HG02938 (cell line): ENCODE data around the gene CRBN.
A peak's percentile ranks its signal among the peaks of the same experiment; 100 is the strongest.

ENCODE experiments used
- ATAC-seq: cut with Tn5 transposase; IDR thresholded peaks from one replicate; pipeline ENCODE4 v1.9.1; 2021; ENCODE audit warnings: mild to moderate bottlenecking, moderate library complexity; ENCODE audit not compliant: unreplicated experiment

Gene CRBN

GRCh38 chr3:3179407-3180094, at the start of gene CRBN:
CRBN (minus strand) TSS chr3:3179691; CDS start chr3:3179687, 4 bp downstream.
- peak; percentile 97 for ATAC-seq

- no peak for ATAC-seq
These were observed 48.1 kb upstream of the CRBN start for GRCh38 chr3:3227640-3228039.

GRCh38 chr3:3221528-3221927, 42.0 kb upstream of the CRBN start:
- ATAC-seq, result no peak

- no peak for ATAC-seq
These were observed 36.9 kb upstream of the CRBN start for GRCh38 chr3:3216401-3216800.

GRCh38 chr3:3212781-3213440, 33.4 kb upstream of the CRBN start:
- ATAC-seq, result no peak

GRCh38 chr3:3209714-3210113, 30.2 kb upstream of the CRBN start:
- no peak for ATAC-seq

GRCh38 chr3:3209057-3209456, 29.6 kb upstream of the CRBN start:
- no peak for ATAC-seq

- peak; percentile 83 for ATAC-seq
These were observed 22.1 kb upstream of the CRBN start for GRCh38 chr3:3201611-3202010.

- peak; percentile 75 for ATAC-seq
These were observed 21.2 kb upstream of the CRBN start for GRCh38 chr3:3200632-3201212.

GRCh38 chr3:3199306-3199705, 19.8 kb upstream of the CRBN start:
- ATAC-seq, result no peak

- no peak for ATAC-seq
These were observed 16.8 kb upstream of the CRBN start for GRCh38 chr3:3196148-3196861.

GRCh38 chr3:3194861-3195260, 15.4 kb upstream of the CRBN start:
- no peak for ATAC-seq

GRCh38 chr3:3192286-3192675, 12.8 kb upstream of the CRBN start:
- ATAC-seq, result no peak

- ATAC-seq, result no peak
These were observed 12.3 kb upstream of the CRBN start for GRCh38 chr3:3191675-3192285.

- no peak for ATAC-seq
These were observed 10.5 kb upstream of the CRBN start for GRCh38 chr3:3189961-3190360.

GRCh38 chr3:3189102-3189727, 9.7 kb upstream of the CRBN start:
- ATAC-seq, result no peak

GRCh38 chr3:3184876-3185275, 5.4 kb upstream of the CRBN start:
- ATAC-seq, result no peak

GRCh38 chr3:3180456-3180855, 965 bp upstream of the CRBN start:
- ATAC-seq, result no peak

GRCh38 chr3:3178498-3179328, 778 bp downstream of the CRBN start:
- peak; percentile 8 for ATAC-seq
